ENCODE results near the gene TRAF2. TPM values are rescaled to one million over a fixed set of nuclear protein-coding genes. Genes with fewer than 3 reads are reported as not detected.

Gene TRAF2
- total RNA-seq, 2 donors from 2014 or later = 45.9 to 55.1 TPM

- Histone ChIP-seq H3K27me3 (ENCODE audit: control insufficient read depth, insufficient read depth, low read length, poor library complexity, severe bottlenecking) (no peaks in the 10 kb centered on the region), H3K36me3 (ENCODE audit: control insufficient read depth, insufficient read depth, low read length) (peaks cover 10% of the 10 kb centered on the region), H3K4me3 (ENCODE audit: low read length) (peak overlapping the region; percentile 93), H3K9ac (ENCODE audit: extremely low read depth, low read length, poor library complexity, severe bottlenecking) (peak overlapping the region; percentile 74), H3K4me1 (ENCODE audit: control insufficient read depth, insufficient read depth, low read length) (peaks cover 8% of the 10 kb centered on the region), H3K27ac (ENCODE audit: low read depth, low read length) (peak overlapping the region; percentile 89), H3K9me3 (ENCODE audit: control insufficient read depth, low read length) (no peaks in the 10 kb centered on the region)
- peaks cover 31% of the 10 kb centered on the region for H3K27me3 Mint-ChIP-seq (ENCODE audit: insufficient read depth)
- H3K4me1 Mint-ChIP-seq = peaks cover 2% of the 10 kb centered on the region
- peaks cover 12% of the 10 kb centered on the region for H3K9me3 Mint-ChIP-seq
- peak overlapping the region; percentile 88 for H3K27ac Mint-ChIP-seq
- WGBS, 2 experiments (ENCODE audit: insufficient coverage in 1 of 2, insufficient read length in 1 of 2) = 0% methylated on average over 6 to 49 of the region's 53 CpGs
- DNase-seq = peak; percentile 86
- H3K4me3 Mint-ChIP-seq = peak overlapping the region; percentile 78
- TF ChIP-seq CTCF (conservative IDR thresholded peaks at IDR 0.05) = no peak
- no peaks in the 10 kb centered on the region for H3K36me3 Mint-ChIP-seq (ENCODE audit: low read depth)
Observed at GRCh38 chr9:136848393-136849037, 37.8 kb upstream of the TRAF2 start.

- Mint-ChIP-seq H3K9me3 (peaks cover 12% of the 10 kb centered on the region), H3K4me3 (peak within 1 kb of the TSS; percentile 78), H3K27me3 (ENCODE audit: insufficient read depth) (peaks cover 25% of the 10 kb centered on the region), H3K4me1 (peaks cover 2% of the 10 kb centered on the region), H3K36me3 (ENCODE audit: low read depth) (no peaks in the 10 kb centered on the region), H3K27ac (peak within 1 kb of the TSS; percentile 94)
- Histone ChIP-seq H3K9ac (ENCODE audit: extremely low read depth, low read length, poor library complexity, severe bottlenecking) (peak within 1 kb of the TSS; percentile 74), H3K4me3 (ENCODE audit: low read length) (peak within 1 kb of the TSS; percentile 93), H3K27me3 (ENCODE audit: control insufficient read depth, insufficient read depth, low read length, poor library complexity, severe bottlenecking) (no peaks in the 10 kb centered on the region), H3K4me1 (ENCODE audit: control insufficient read depth, insufficient read depth, low read length) (peaks cover 8% of the 10 kb centered on the region), H3K36me3 (ENCODE audit: control insufficient read depth, insufficient read depth, low read length) (peaks cover 10% of the 10 kb centered on the region), H3K27ac (ENCODE audit: low read depth, low read length) (peak within 1 kb of the TSS; percentile 89), H3K9me3 (ENCODE audit: control insufficient read depth, low read length) (no peaks in the 10 kb centered on the region)
- peak; percentile 99 for DNase-seq
- WGBS, 2 experiments (ENCODE audit: insufficient coverage in 1 of 2, insufficient read length in 1 of 2) = 0 to 1% methylated on average over 30 to 77 of the region's 77 CpGs
- no peak for TF ChIP-seq CTCF (conservative IDR thresholded peaks at IDR 0.05)
Observed at GRCh38 chr9:136849038-136849959, 37.0 kb upstream of the TRAF2 start, which contains the start of gene PHPT1. Gene PHPT1 (plus strand): TSS chr9:136849409. CDS start chr9:136849431, 22 bp downstream.

- Mint-ChIP-seq H3K4me3 (peak overlapping the region; percentile 78), H3K4me1 (peaks cover 2% of the 10 kb centered on the region), H3K36me3 (ENCODE audit: low read depth) (no peaks in the 10 kb centered on the region), H3K27me3 (ENCODE audit: insufficient read depth) (peaks cover 21% of the 10 kb centered on the region), H3K27ac (peak overlapping the region; percentile 88), H3K9me3 (peaks cover 11% of the 10 kb centered on the region)
- H3K27ac ChIP-seq (ENCODE audit: low read depth, low read length) = no peak overlapping the region
- WGBS, 2 experiments (ENCODE audit: insufficient coverage in 1 of 2, insufficient read length in 1 of 2) = 67 to 70% methylated on average over 33 to 43 of the region's 43 CpGs
- peaks cover 10% of the 10 kb centered on the region for H3K36me3 ChIP-seq (ENCODE audit: control insufficient read depth, insufficient read depth, low read length)
- H3K4me1 ChIP-seq (ENCODE audit: control insufficient read depth, insufficient read depth, low read length) = peaks cover 8% of the 10 kb centered on the region
- peak overlapping the region; percentile 64 for H3K9ac ChIP-seq (ENCODE audit: extremely low read depth, low read length, poor library complexity, severe bottlenecking)
- no peaks in the 10 kb centered on the region for H3K9me3 ChIP-seq (ENCODE audit: control insufficient read depth, low read length)
- peak overlapping the region; percentile 93 for H3K4me3 ChIP-seq (ENCODE audit: low read length)
- TF ChIP-seq CTCF (conservative IDR thresholded peaks at IDR 0.05) = no peak
- H3K27me3 ChIP-seq (ENCODE audit: control insufficient read depth, insufficient read depth, low read length, poor library complexity, severe bottlenecking) = no peaks in the 10 kb centered on the region
- DNase-seq = no peak
Observed at GRCh38 chr9:136849960-136850865, 36.1 kb upstream of the TRAF2 start.

Data from endodermal cell (in vitro differentiated cells).